ENCODE data around the gene RNF214.

GRCh38 chr11:117221775-117222517, 10.5 kb upstream of the RNF214 start:
- TF ChIP-seq CTCF (IDR thresholded peaks at IDR 0.05; ENCODE audit: low read depth, low read length): no peak
- no peak for TF ChIP-seq EZH2phosphoT487 (IDR thresholded peaks at IDR 0.05; ENCODE audit: low read depth)
